ENCODE measurements around the gene PHEX. TPM values are rescaled to one million over a fixed set of nuclear protein-coding genes. Genes with fewer than 3 reads are reported as not detected.
"Not testable (repeated sequence)": the region's sequence is repeated elsewhere in the genome, so short reads cannot be mapped to it uniquely, and the experiment has no call there.

Gene PHEX
- total RNA-seq, 2 experiments from 2014 or later = 0.07 to 0.08 TPM

DNA sequence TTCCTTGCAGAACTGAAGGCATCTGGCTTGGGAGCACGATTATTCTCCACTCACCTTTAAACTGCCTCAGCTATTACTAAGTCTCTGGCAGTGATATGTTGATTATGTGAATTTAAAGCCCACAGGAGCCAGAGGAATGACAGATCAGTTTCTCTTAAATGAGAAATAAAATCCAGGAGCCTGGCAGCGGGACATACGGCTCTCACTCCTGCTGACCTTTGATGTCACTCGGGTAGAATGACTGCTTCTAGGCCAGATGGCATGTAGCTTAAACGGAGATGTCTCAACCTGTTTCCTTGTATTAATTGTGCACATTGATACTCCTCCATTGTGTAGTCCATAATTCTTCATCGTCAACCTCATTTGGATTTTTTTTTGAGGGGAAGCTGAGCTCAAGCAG lies 236.6 kb downstream of the PHEX start:
- ChIA-PET CTCF (interaction anchor here (0.6 kb wide), 1 partner anchor 201 kb away, joined by 3 read pairs; no protein-coding TSS in a partner anchor), POLR2A (no interaction called here)
- Mint-ChIP-seq H3K9me3 (no peaks in the 10 kb centered on the region), H3K27me3 (no peaks in the 10 kb centered on the region), H3K4me3 (no peak overlapping the region), H3K27ac (no peak overlapping the region), H3K36me3 (ENCODE audit: low read depth) (no peaks in the 10 kb centered on the region), H3K4me1 (no peaks in the 10 kb centered on the region)
- no peak for DNase-seq

DNA sequence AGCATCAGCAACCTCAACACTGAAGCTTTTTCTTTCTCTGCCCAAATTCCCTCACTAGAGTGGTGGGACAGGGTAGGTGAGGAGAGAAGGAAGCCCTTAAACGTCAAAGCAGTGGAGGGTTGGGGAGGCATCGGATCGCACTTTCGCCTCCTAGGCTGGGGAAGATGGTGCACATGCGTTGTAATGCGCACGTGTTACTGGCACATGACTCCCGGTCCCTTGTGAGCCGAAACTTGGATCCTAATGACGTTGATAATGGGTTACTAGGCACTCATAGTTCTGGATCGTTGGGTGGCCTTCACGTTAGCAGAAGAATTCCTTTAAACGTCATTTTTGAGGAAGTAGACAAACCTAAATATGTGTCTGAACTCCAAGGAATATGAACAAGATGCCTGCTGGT lies 240.5 kb downstream of the PHEX start, which contains the start of gene CBLL2:
Gene CBLL2 (plus strand): TSS at position 301 of the 400 bp plus-strand sequence. CDS start 79 bp downstream, at position 380.
- Mint-ChIP-seq H3K27me3 (no peaks in the 10 kb centered on the region), H3K9me3 (no peaks in the 10 kb centered on the region), H3K36me3 (ENCODE audit: low read depth) (no peaks in the 10 kb centered on the region), H3K4me1 (no peaks in the 10 kb centered on the region), H3K27ac (no peak within 1 kb of the TSS), H3K4me3 (no peak within 1 kb of the TSS)
- no peak for DNase-seq
- ChIA-PET POLR2A (no interaction called here), CTCF (no interaction called here)

DNA sequence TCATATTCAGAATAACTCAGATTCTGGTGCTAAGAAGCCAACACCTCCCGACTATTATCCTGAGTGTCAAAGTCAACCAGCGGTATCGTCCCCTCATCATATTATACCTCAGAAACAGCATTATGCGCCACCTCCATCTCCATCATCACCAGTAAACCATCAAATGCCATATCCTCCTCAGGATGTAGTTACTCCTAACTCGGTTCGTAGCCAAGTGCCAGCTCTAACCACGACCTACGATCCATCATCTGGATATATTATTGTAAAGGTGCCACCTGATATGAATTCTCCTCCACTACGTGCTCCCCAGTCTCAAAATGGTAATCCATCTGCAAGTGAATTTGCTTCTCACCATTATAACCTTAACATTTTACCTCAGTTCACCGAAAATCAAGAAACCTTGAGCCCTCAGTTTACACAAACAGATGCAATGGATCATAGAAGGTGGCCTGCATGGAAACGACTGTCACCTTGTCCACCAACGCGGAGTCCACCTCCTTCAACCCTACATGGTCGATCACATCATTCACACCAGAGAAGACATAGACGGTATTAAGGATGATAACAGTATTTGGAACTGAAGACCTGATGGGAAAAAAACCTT lies 241.7 kb downstream of the PHEX start:
- Mint-ChIP-seq H3K27me3 (no peaks in the 10 kb centered on the region), H3K9me3 (no peaks in the 10 kb centered on the region), H3K27ac (no peak overlapping the region), H3K36me3 (ENCODE audit: low read depth) (no peaks in the 10 kb centered on the region), H3K4me3 (no peak overlapping the region), H3K4me1 (no peaks in the 10 kb centered on the region)
- ChIA-PET POLR2A (no interaction called here), CTCF (no interaction called here)
- no peak for DNase-seq

DNA sequence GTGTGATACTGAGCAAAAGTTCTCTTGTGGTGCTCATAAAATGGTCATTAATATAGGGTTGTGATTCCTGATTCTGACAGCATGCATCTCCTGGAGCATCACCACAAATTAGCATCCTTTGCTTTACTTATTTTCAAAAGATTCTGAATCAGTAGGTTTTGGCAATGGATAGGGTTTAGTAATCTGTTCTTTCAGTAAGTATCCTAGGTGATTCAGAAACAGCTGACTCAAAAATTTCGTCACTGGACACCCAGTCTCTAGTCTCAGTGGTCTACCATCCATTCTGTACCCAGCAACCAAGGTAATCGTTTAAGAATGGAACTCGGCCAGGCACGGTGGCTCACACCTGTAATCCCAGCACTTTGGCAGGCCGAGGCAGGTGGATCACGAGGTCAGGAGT lies 244.7 kb downstream of the PHEX start:
- no peak for DNase-seq
- Mint-ChIP-seq H3K27me3 (no peaks in the 10 kb centered on the region), H3K4me1 (no peaks in the 10 kb centered on the region), H3K36me3 (ENCODE audit: low read depth) (no peaks in the 10 kb centered on the region), H3K9me3 (no peaks in the 10 kb centered on the region), H3K4me3 (no peak overlapping the region), H3K27ac (no peak overlapping the region)
- ChIA-PET CTCF (no interaction called here), POLR2A (no interaction called here)

- Mint-ChIP-seq H3K4me1 (no peaks in the 10 kb centered on the region), H3K36me3 (ENCODE audit: low read depth) (no peaks in the 10 kb centered on the region), H3K9me3 (no peaks in the 10 kb centered on the region), H3K27ac (no peak overlapping the region), H3K27me3 (no peaks in the 10 kb centered on the region), H3K4me3 (no peak overlapping the region)
- ChIA-PET CTCF (no interaction called here), POLR2A (no interaction called here)
- DNase-seq = no peak
Observed at GRCh38 chrX:22278375-22278774, 246.2 kb downstream of the PHEX start.

- H3K4me3 Mint-ChIP-seq; H3K27me3 Mint-ChIP-seq; H3K36me3 Mint-ChIP-seq (ENCODE audit: low read depth); CTCF ChIA-PET; DNase-seq; H3K27ac Mint-ChIP-seq; POLR2A ChIA-PET; H3K9me3 Mint-ChIP-seq; H3K4me1 Mint-ChIP-seq: not testable (repeated sequence)
Observed at GRCh38 chrX:22289209-22289608, 257.1 kb downstream of the PHEX start.

DNA sequence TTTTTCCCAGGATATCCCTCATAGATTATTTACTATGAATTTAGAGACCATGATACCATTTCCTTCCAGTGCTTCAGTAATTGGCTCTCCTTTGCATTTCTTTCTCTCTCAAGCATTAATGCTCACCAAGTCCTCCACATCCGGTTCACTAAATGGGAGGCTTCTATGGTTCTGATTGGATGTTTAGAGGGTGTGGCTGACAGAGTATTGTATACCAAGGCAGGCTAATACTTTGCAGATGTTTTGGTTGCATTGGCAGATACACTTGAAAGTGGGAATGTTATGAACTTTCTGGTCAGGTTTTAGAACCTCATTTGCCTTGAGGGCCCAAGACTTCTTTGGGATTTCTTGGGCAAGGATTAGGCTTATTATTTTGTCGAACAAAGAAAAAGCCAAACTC lies 264.7 kb downstream of the PHEX start:
- Mint-ChIP-seq H3K9me3 (no peaks in the 10 kb centered on the region), H3K27ac (no peak overlapping the region), H3K4me1 (no peaks in the 10 kb centered on the region), H3K4me3 (no peak overlapping the region), H3K27me3 (no peaks in the 10 kb centered on the region), H3K36me3 (ENCODE audit: low read depth) (no peaks in the 10 kb centered on the region)
- no peak for DNase-seq
- ChIA-PET POLR2A (no interaction called here), CTCF (no interaction called here)

DNA sequence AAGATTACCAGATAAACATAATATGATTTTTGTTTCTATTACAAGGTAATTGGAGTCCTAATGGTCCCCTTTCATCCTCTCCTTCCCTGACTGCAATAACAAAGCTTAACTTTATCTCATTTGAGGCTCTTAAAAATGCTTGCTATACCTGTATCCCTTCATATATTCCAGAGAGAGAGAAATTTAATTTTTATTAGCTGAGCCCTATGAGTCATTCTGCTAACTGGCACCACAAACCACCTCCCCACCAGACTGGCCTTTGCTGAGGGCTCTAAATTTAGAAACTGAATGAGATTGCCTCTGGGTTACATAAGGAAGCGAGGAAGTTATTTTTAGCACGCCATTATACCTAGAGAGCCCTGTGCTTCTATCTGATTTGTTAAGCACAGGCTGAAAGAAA lies 268.0 kb downstream of the PHEX start:
- no peak overlapping the region for H3K4me3 Mint-ChIP-seq
- ChIA-PET CTCF (no interaction called here), POLR2A (no interaction called here)
- H3K36me3 Mint-ChIP-seq (ENCODE audit: low read depth) = no peaks in the 10 kb centered on the region
- H3K9me3 Mint-ChIP-seq = no peaks in the 10 kb centered on the region
- no peak overlapping the region for H3K27ac Mint-ChIP-seq
- no peak for DNase-seq
- no peaks in the 10 kb centered on the region for H3K4me1 Mint-ChIP-seq
- H3K27me3 Mint-ChIP-seq = no peaks in the 10 kb centered on the region

Other genes with a start within 250 kb of the PHEX start
- gene MBTPS2, start 192.7 kb upstream of the PHEX start, total RNA-seq = 1 to 10 TPM; 8.3 to 8.4 TPM
- 1 to 10 TPM; 1.5 to 2.0 TPM for gene YY2, start 176.3 kb upstream of the PHEX start, total RNA-seq
- 10 to 100 TPM; 55.4 to 60.8 TPM for gene SMS, start 91.6 kb upstream of the PHEX start, total RNA-seq
- gene CBLL2, start 240.6 kb downstream of the PHEX start, total RNA-seq = not detected

All from activated CD4-positive, alpha-beta T cell treated with anti-CD3 and anti-CD28 coated beads, Interleukin-2, amount 10 ng/mL, durations not matched to agents 7 days and 5 days (primary cell).